Adipocyte (in vitro differentiated cells): ENCODE results near the gene MBIP.
A peak's percentile ranks its signal among the peaks of the same experiment; 100 is the strongest.

ENCODE experiments used
- DNase-seq: peaks from one replicate; pipeline ENCODE4 v3.0.0-alpha.2; 2015; ENCODE audit warnings: low read depth
- H3K27me3 ChIP-seq: replicated peaks from 2 replicates; pipeline ENCODE4 v1.7.0; 2013; ENCODE audit warnings: mild to moderate bottlenecking, low read length, moderate library complexity; ENCODE audit not compliant: control insufficient read depth, insufficient read depth
- H3K36me3 ChIP-seq: 2 replicates; pipeline ENCODE4 v1.7.0; 2013; ENCODE audit warnings: low read length, mild to moderate bottlenecking, moderate library complexity; ENCODE audit not compliant: control insufficient read depth, insufficient read depth, severe bottlenecking
- H3K4me1 ChIP-seq: 2 replicates; pipeline ENCODE4 v1.7.0; 2013; ENCODE audit warnings: mild to moderate bottlenecking, low read length, moderate library complexity; ENCODE audit not compliant: control insufficient read depth, insufficient read depth
- H3K4me3 ChIP-seq: 2 replicates; pipeline ENCODE4 v1.7.0; 2013; ENCODE audit warnings: mild to moderate bottlenecking, low read length, moderate library complexity
- H3K9ac ChIP-seq: 2 replicates; pipeline ENCODE4 v1.7.0; 2013; ENCODE audit warnings: mild to moderate bottlenecking, low read length, moderate library complexity
- H3K9me3 ChIP-seq: 2 replicates; pipeline ENCODE4 v1.7.0; 2013; ENCODE audit warnings: mild to moderate bottlenecking, low read length, moderate library complexity; ENCODE audit not compliant: control insufficient read depth

MBIP gene

GRCh38 chr14:36313206-36313605 lies 7.2 kb downstream of the MBIP start:
- Histone ChIP-seq H3K4me3 (no peak overlapping the region), H3K36me3 (peaks cover 47% of the 10 kb centered on the region), H3K9me3 (no peaks in the 10 kb centered on the region), H3K9ac (no peak overlapping the region), H3K27me3 (no peaks in the 10 kb centered on the region), H3K4me1 (no peaks in the 10 kb centered on the region)
- DNase-seq, result no peak

- Histone ChIP-seq H3K4me1 (peaks cover 2% of the 10 kb centered on the region), H3K4me3 (no peak overlapping the region), H3K36me3 (peaks cover 88% of the 10 kb centered on the region), H3K9me3 (no peaks in the 10 kb centered on the region), H3K9ac (no peak overlapping the region), H3K27me3 (no peaks in the 10 kb centered on the region)
- no peak for DNase-seq
Observed at GRCh38 chr14:36306836-36307235, 13.6 kb downstream of the MBIP start.

GRCh38 chr14:36304895-36305294 lies 15.5 kb downstream of the MBIP start:
- H3K9ac ChIP-seq, result no peak overlapping the region
- no peak overlapping the region for H3K4me3 ChIP-seq
- no peaks in the 10 kb centered on the region for H3K27me3 ChIP-seq
- H3K4me1 ChIP-seq, result peaks cover 21% of the 10 kb centered on the region
- peaks cover 72% of the 10 kb centered on the region for H3K36me3 ChIP-seq
- H3K9me3 ChIP-seq, result no peaks in the 10 kb centered on the region
- no peak for DNase-seq

- peaks cover 71% of the 10 kb centered on the region for H3K36me3 ChIP-seq
Observed at GRCh38 chr14:36303960-36304359, 16.5 kb downstream of the MBIP start.

GRCh38 chr14:36302823-36303222 lies 17.6 kb downstream of the MBIP start:
- no peak overlapping the region for H3K9ac ChIP-seq
- no peak for DNase-seq
- peaks cover 27% of the 10 kb centered on the region for H3K4me1 ChIP-seq
- no peak overlapping the region for H3K4me3 ChIP-seq
- no peaks in the 10 kb centered on the region for H3K9me3 ChIP-seq
- no peaks in the 10 kb centered on the region for H3K27me3 ChIP-seq
- peaks cover 71% of the 10 kb centered on the region for H3K36me3 ChIP-seq

More at GRCh38 chr14:36303960-36304359, 16.5 kb downstream of the MBIP start:
- DNase-seq, result no peak
- Histone ChIP-seq H3K4me3 (no peak overlapping the region), H3K27me3 (no peaks in the 10 kb centered on the region), H3K9ac (no peak overlapping the region), H3K9me3 (no peaks in the 10 kb centered on the region), H3K4me1 (peaks cover 27% of the 10 kb centered on the region)

- peaks cover 74% of the 10 kb centered on the region for H3K36me3 ChIP-seq
- H3K27me3 ChIP-seq, result no peaks in the 10 kb centered on the region
- DNase-seq, result no peak
- H3K4me1 ChIP-seq, result peaks cover 27% of the 10 kb centered on the region
- no peak overlapping the region for H3K9ac ChIP-seq
- H3K9me3 ChIP-seq, result no peaks in the 10 kb centered on the region
- no peak overlapping the region for H3K4me3 ChIP-seq
Observed at GRCh38 chr14:36301159-36301558, 19.3 kb downstream of the MBIP start.

GRCh38 chr14:36300337-36300736 lies 20.1 kb downstream of the MBIP start:
- Histone ChIP-seq H3K9ac (no peak overlapping the region), H3K27me3 (no peaks in the 10 kb centered on the region), H3K9me3 (no peaks in the 10 kb centered on the region), H3K4me3 (no peak overlapping the region), H3K4me1 (peaks cover 27% of the 10 kb centered on the region), H3K36me3 (peaks cover 67% of the 10 kb centered on the region)
- peak; percentile 13 for DNase-seq

GRCh38 chr14:36295642-36296627 lies 24.5 kb downstream of the MBIP start:
- no peak for DNase-seq
- no peak overlapping the region for H3K9ac ChIP-seq
- no peaks in the 10 kb centered on the region for H3K9me3 ChIP-seq
- H3K4me3 ChIP-seq, result no peak overlapping the region
- peaks cover 38% of the 10 kb centered on the region for H3K36me3 ChIP-seq
- H3K4me1 ChIP-seq, result peaks cover 16% of the 10 kb centered on the region
- no peaks in the 10 kb centered on the region for H3K27me3 ChIP-seq

- H3K4me1 ChIP-seq, result peaks cover 2% of the 10 kb centered on the region
- H3K27me3 ChIP-seq, result no peaks in the 10 kb centered on the region
- no peak overlapping the region for H3K9ac ChIP-seq
- DNase-seq, result no peak
- H3K4me3 ChIP-seq, result no peak overlapping the region
- H3K36me3 ChIP-seq, result peaks cover 34% of the 10 kb centered on the region
- no peaks in the 10 kb centered on the region for H3K9me3 ChIP-seq
Observed at GRCh38 chr14:36294543-36294942, 25.9 kb downstream of the MBIP start.

- no peak overlapping the region for H3K9ac ChIP-seq
- H3K9me3 ChIP-seq, result no peaks in the 10 kb centered on the region
- no peaks in the 10 kb centered on the region for H3K27me3 ChIP-seq
- no peak overlapping the region for H3K4me3 ChIP-seq
- peaks cover 27% of the 10 kb centered on the region for H3K36me3 ChIP-seq
- H3K4me1 ChIP-seq, result no peaks in the 10 kb centered on the region
- DNase-seq, result peak; percentile 77
Observed at GRCh38 chr14:36293824-36294223, 26.6 kb downstream of the MBIP start.

GRCh38 chr14:36289954-36290353 lies 30.5 kb downstream of the MBIP start:
- DNase-seq, result no peak
- no peak overlapping the region for H3K9ac ChIP-seq
- H3K9me3 ChIP-seq, result no peaks in the 10 kb centered on the region

More at GRCh38 chr14:36289954-36290353, 30.5 kb downstream of the MBIP start:
- Histone ChIP-seq H3K4me3 (no peak overlapping the region), H3K36me3 (no peaks in the 10 kb centered on the region), H3K27me3 (no peaks in the 10 kb centered on the region), H3K4me1 (no peaks in the 10 kb centered on the region)
